ENCODE results near the gene MROH9.

The MROH9 gene

DNA sequence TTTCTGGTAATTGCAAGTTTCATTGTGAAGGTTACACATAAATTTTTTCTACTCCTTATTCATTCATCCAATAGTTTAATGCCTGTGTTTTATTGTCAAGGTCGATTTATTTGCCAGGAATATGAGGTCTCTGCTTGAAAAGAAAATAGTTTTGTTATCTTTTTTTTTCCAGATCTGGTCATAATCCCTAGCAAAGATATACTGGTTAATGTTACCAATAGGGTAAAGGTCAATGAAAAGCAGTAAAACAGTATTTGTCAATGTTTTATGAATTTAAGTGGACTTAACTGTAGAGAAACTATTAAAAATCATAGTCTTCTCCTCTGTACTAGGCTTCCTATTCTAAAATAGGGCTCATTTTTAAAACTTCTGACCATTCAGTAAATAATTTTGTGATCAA lies 147.3 kb downstream of the MROH9 start:
- no peak for DNase-seq

DNA sequence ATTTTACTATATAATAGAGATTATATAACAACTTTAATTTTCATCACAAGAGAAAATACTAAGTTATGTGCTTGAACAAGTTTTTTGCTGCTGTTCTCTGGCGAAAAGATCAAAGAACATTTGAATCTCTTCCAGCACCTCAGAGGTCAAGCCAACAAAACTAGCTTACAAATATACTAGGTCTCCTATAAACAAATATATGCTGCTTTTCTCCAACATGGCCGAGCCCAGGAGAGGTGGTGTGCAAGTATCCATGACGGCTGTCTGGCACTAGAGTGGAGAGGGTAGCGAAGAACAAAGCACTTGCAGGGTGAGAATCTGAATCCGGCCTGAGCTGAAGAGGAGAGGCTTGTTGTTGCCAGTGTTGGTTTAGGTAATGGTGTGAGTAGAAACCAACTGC lies 147.9 kb downstream of the MROH9 start:
- DNase-seq = no peak

DNA sequence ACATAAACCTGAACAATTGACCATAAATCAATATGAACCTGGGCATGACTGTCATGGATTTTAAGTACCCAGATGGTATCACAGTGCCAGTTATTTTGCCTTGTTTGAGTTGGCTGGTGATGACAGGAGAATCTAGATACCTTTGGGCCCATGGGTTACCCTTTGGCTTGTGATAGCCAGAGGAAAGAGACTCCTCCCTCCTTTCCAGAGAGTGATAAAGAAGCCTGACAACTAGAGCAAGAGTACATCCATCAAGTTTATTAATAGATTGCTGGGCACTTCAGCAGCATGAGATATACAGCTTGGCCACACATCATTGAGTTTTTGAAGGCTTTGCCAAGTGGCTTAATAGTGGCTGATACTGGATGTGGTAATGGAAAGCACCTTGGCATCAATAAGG lies 148.8 kb downstream of the MROH9 start:
- no peak for DNase-seq

DNA sequence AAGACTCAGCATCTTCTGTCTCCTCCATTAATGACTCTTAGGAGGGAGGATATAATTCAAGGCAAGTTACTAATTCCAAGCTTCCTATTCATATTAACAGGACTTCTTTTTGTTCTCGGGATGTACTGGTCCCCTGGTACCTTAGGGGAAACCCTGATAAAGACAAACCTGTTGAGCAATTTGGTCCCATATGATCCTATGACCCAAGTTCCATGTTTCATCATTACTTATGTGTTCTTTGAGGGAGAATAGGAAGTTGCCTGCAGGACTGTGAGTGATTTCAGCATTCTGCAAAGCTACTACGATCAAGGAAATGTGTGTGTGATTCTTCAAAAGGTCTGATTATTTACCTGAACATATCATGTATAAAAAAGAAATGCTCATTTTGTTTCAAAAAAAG lies 149.5 kb downstream of the MROH9 start:
- DNase-seq = no peak

DNA sequence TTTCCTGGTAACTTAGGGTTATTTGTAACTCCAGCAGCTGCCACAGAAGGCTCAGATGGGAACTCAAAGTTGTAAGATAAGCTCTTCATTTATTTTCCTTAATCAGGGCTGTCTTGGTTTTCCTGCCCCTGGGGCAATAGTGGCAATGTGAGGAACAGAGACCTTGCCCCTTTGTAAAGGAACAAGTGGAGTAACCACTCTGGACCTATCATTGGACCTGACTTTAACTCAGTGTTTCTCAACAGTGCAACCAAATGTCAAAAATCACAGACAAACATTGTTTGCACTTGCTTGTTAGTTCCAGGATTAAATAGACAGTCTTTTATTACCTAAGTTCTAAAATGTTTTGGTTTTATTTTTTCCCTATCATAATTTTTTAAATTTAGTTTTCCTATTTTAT lies 152.6 kb downstream of the MROH9 start:
- no peak for DNase-seq

DNA sequence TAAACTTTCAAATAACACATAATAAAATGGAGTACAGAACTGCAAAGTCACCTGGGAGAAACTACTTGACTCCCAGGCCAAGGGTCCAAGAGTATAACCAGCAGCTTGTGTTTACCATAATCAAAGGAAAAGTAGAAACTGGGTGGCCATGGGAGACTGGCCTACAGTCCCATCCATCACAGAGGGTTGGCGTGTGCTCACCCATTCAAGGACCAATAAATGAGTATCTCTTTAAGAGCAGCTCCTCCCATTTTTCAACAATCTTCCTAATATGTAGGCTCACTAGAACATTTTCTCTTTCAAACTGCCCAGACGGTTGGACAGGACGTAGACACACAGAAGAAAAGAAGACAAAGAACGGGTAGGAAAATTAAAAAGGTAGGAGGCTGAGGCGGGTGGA lies 155.3 kb downstream of the MROH9 start, which contains the start of gene FMO3:
TSS of gene FMO3 (plus strand) at position 302 of the 400 bp plus-strand sequence. CDS start 1,754 bp downstream, outside the sequence.
- no peak for DNase-seq

DNA sequence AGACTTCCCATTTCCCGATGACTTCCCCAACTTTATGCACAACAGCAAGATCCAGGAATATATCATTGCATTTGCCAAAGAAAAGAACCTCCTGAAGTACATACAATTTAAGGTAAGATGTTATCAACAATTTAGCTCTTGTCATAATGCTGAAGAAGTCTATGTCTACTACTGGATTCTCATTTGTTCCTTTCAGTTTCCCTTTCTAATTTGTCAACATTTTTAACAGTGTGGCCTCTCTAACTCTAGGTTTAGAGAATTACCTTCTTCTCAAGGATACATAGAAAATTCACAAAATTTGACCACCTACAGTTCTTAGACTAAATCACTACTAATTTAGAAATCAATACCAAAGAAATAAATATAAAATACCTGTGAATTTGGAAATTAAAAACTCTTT lies 168.5 kb downstream of the MROH9 start:
- no peak for DNase-seq

DNA sequence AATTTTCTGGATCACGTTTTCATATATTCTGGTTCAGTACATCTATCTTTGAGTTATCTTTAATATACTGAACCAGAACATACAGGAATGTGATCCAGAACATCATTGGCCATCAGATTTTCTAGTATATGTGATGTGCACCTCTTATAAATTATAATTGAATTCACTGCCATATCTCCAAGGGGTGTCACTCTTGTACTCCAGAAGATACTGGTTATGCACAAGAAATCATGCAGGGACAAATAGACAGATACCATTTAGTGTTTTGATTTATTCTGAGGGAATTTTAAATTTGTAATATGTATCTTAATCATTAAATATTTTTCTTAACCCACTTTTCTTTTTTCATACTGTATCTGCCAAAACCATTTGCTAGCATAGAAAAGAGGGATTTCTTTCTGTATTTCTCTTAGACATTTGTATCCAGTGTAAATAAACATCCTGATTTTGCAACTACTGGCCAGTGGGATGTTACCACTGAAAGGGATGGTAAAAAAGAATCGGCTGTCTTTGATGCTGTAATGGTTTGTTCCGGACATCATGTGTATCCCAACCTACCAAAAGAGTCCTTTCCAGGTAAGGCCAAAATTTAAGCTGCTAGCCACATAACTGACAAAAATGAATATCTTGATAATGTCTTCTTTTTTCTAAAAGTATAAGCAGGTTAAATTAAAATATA lies 172.1 kb downstream of the MROH9 start:
- peak; percentile 37 for DNase-seq

DNA sequence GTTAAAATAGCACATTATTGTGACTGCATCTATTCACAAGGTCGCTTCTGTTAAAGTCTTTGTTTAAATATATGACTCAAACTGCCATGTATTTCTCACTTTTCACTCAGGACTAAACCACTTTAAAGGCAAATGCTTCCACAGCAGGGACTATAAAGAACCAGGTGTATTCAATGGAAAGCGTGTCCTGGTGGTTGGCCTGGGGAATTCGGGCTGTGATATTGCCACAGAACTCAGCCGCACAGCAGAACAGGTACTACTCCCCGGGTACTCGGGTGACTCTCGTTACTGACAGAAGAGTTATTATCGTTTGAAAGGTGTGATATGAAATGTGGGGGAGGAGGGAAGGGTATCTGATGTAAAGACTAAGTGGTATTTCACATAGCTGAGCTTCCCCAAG lies 172.6 kb downstream of the MROH9 start:
- DNase-seq = no peak

DNA sequence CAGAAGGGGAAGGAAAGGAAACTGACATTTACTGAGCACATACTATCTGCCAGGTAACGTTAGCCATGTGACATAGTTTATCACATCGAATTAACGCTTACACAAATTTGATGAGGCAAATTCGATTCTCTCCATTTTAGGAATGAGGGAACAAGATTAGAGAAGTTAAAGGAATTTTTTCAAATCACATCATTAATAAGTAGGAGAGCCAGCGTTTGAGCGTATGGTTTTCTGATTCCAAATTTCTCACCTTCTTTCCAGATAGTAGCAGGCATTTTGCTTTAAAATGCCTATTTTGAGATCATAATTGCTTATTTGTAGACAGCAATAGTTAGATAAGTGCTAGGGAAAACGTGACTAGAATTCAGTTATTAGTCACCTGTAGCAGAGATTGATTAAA lies 174.6 kb downstream of the MROH9 start:
- DNase-seq = no peak

DNA sequence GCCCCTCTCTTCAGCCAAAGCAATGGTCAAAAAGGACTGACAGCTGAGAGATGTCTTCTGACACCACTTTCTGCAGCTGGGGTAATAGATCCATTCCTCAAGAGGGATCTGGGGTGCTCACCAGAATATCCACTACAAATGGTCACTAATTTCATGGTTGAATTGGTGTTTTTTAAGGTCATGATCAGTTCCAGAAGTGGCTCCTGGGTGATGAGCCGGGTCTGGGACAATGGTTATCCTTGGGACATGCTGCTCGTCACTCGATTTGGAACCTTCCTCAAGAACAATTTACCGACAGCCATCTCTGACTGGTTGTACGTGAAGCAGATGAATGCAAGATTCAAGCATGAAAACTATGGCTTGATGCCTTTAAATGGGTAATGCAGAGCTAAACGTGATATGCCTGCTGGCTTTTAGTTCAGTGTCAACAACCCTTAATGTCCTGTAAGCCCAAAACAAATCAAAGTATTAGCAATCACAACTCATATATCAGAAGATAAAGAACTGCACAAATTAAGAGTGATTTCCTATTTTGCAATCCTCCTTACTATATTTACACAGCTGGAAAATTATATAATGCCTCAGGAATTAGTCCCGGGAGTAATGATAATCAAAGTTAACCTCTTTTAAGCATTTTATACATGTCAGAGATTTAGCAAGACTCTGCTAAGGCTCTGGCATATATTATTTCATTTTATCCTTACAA lies 175.4 kb downstream of the MROH9 start:
- DNase-seq = peak; percentile 75

DNA sequence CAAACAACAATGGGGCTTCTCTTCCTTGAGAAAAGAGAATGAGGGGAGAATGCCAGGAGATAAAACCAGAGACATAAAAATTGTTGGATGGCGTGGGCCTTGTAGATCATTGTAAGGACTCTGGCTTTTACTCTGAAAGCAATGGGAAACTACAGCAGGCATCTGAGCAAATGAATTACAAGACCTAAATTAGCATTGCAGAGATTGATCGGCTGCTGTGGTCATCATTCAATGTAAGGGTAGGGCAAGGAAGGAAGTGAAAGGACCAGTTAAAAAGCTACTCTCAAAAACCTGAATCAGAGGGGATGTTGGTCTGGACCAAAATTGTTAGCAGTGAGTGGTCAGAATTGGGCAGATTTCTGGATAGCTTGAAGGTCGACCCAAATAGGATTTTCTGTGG lies 176.8 kb downstream of the MROH9 start:
- no peak for DNase-seq

DNA sequence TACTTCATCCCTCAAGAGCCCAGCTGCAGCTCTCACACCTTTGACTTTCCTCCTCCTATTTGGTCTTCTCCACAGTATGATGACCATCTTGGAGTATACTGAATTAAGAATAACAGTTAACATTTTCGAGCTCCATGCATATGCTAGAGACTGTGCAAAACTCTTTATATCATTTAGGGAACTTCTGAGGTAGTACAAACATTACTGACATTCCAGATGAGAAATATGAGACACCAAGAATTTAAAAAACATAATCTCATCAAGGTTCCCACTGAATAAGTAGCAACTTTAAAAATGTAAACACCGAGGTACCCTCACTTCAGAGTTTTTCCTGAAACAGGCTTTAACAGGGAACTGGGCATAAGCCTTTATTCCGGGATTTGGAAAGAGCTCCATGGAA lies 178.0 kb downstream of the MROH9 start:
- DNase-seq = peak; percentile 60

Measured in fibroblast of skin of scalp (primary cell).